Stimulated activated CD4-positive, alpha-beta T cell treated with anti-CD3 and anti-CD28 coated beads, Interleukin-4, amount 100 ng/mL, for 24 hours (primary cell): Measurements from ENCODE around the gene MAP9.
"Not testable (repeated sequence)": the region's sequence is repeated elsewhere in the genome, so short reads cannot be mapped to it uniquely, and the experiment has no call there.

Source experiments
- DNase-seq: peaks from one replicate; pipeline ENCODE4 v3.0.0-alpha.2; 2020

MAP9 gene

DNA sequence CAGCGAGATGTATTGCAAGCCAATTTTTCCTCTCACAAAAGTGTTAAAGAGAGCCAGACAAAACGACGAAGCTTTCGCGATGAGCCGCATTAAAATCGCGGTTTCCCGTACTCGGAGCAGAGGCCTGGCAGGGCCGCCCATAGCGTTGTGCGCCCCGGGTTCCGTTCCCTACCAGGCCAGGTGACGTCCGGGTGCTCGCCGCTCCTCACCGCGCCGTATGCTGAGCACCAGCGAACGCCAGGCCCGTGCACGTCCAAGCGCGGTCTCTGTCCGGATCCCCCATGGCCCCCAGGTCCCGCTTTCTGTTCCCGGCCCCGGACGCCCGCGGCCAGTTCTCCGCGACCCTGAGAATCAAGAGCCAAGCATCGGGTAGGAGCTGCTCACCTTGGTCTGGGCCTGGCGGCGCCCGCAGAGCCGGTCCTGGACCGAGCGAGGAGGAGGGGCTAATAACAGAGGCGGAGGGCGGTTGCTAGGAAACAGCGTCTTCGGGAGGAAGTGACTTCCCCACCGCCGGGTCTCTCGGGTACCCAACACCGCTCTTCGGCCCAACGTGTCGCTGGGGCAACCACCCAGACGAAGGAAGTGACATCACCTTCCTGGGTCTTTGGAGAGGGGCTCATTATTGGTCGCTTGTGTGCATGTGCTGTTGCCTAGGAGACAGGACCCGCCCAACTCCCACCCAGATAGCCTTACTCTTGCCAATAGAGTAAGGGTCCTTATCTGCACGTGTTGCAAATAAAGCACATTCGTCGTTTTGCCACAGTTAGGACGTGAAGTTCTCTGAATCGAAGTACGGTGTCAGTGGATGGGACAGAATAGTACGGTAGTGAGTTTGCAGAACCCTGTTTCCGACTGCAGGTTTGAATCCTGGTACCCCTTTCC, at the start of gene MAP9:
MAP9 (minus strand) TSS at position 579 of the 882 bp plus-strand sequence. CDS start 1,115 bp downstream, outside the sequence.
- DNase-seq, result peak; percentile 90

DNA sequence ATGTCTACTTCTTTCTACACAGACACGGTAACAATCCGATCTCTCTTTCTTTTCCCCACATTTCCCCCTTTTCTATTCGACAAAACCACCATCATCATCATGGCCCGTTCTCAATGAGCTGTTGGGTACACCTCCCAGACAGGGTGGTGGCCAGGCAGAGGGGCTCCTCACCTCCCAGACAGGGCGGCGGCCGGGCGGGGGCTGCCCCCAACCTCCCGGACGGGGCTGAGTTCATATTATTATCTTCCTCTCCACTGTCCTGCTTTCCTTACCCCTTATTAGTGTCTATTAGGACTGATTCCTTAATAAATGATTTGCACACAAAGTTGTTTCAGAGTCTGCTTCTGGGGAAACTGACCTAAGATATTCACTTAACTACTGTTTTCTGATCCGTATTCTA, 48.0 kb upstream of the MAP9 start:
- not testable (repeated sequence) for DNase-seq

DNA sequence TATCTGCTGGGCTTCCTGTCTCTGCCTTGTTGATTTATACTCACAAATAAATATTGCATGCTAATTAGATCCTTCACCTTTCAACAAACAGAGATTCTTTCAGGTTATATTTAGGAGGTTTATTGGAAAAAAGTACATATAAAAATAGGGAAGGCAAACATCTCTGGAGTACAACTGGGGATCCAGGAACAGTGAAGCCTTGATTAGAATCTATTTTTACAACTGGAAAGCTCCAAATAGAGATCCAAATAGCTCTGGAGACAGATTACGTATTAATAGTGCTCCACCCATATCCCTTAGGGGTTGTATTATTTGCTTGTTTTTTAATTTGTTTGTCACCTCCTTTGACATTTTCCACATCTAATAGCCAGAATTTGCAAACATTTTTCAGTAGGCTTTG, 46.9 kb upstream of the MAP9 start:
- no peak for DNase-seq

DNA sequence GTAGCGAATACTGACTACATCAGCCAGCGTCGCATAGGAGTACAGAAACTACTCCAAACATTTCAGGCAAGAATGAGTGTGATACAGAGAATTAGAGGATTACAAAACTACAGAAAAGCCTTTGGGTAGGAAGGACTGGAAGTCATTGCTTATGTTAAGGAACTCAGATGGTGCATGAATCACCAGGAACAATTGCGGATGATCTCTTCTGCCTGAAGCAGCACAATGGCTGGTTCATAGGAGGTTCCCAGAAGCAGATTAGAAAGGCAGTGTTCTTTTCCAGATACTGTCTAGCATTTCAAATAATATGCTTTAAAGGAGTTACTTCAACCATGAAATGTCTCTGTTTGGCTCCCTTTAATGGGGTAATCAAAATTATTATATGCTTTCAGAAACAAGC, 42.5 kb upstream of the MAP9 start:
- no peak for DNase-seq

DNA sequence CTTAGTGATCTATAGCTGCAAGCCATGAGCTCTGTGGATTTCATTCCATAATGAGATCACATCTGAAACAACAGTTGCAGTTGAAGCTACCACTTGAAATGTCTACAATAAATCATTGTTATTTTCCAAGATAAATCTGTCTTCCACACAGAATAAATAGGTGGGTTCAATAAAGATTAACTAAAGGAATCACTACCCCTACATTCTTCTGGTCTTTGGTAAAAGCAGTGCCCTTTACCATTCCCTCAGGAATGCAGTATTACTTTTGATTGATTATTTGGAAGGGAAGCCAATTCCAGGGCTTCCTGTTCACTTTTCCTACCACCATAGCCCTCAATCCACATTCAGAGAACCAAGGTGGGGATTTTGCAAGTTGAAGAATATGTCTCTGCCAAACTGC, 38.9 kb upstream of the MAP9 start:
- DNase-seq, result no peak

DNA sequence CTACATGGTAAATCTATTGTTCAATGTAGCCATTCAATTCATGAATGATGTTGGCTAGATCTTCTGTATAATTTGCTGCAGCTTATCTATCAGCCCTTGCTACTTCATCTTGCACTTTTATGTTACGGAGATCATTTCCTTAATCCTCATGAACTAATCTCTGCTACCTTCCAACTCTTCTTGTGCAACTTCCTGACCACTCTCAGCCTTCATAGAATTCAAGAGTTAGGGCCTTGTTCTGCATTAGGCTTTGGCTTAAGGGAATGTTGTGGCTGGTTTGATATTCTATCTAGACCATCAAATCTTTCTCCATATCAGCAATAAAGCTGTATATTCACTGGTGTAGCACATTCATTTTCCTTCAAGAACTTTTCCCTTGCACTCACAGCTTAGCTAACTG, 36.7 kb upstream of the MAP9 start:
- no peak for DNase-seq

DNA sequence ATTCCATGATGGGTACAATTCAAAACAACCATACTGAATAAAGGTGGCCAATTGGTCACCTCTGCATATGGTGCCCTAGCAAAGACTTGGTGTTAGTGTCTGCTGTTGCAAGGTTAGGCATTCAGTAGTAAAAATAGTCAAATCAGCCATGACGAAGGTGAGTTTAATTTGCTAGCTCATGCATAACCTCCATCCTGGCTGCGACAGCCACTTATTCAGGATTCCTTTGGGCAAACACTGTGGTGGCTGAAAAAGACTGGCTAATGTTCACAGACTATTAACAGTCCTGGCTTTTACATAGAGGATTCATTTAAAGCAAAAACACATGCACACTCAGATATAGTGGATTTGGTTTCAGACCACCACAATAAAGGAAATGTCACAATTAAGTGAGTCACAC, 34.8 kb upstream of the MAP9 start:
- DNase-seq, result no peak

DNA sequence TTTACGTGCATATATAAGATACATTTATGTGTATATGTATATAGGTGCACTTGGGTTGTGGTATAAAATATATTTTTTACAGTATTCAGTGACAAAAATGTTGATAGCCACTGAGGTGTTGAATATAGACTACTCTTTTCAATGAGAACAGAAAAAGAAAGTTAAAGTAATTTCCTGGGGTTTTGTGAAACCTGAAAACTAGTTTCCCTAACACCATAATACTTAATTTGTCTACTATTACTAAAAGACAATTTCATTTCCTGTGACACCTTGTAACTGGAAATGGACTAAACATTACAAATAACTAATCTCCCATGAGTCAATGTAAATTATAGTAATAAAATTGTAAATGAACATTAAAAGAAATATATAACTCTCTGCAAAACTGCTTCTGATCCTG, 32.0 kb upstream of the MAP9 start:
- no peak for DNase-seq

DNA sequence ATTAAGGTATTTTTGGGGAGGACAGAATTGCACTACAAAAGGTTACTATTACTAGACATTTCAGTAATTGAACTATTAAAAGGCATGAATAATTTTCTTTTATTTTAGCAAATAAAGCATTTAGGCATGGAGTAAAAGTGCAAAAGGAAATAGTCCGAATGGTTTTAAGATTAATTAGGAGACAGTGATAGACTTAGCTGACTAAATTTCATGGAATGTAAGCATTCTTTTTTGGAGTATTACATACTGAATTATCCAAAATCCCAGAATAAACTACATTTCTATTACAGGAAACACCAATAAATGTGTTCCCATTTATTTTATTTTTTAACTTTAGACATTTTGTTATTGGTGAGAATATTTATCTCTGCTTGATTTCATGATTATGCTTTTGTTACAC, 30.7 kb upstream of the MAP9 start:
- DNase-seq, result no peak

DNA sequence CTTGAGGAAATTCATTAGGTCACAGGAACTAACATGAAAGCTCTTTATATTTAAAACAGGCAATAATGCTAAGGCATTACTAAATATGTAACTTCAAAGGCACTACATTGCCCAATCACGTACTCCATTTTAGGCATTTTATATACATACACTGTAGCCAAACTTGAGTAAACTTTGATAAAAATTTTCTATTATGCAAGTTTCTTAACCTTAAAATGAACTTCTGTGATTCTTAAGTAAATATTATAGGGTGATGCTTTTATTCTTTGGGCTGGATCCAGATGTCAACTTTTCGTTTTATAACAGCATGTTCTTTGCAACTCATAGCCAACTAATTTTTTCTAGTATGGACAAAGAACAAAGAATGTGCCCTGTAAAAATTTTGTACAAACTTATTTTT, 28.3 kb upstream of the MAP9 start:
- no peak for DNase-seq

DNA sequence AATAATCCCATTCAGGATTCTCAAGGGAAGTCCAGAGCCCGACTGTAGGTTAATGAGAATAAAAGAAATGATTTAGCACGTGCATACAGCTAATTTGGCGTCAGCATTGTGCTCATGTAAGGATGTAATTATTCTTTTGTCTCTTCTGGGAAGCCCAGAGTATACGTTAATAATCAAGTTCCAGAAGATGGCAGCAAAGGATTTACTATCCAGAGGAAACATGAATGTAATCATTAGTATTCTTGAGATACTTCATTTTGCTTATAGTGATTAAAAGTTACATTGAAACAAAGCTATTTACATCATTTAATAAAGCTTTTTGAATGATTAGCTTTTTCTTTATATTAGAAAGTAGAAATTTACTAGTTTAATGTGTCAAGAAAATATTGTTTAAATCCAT, 27.1 kb upstream of the MAP9 start:
- DNase-seq, result no peak

DNA sequence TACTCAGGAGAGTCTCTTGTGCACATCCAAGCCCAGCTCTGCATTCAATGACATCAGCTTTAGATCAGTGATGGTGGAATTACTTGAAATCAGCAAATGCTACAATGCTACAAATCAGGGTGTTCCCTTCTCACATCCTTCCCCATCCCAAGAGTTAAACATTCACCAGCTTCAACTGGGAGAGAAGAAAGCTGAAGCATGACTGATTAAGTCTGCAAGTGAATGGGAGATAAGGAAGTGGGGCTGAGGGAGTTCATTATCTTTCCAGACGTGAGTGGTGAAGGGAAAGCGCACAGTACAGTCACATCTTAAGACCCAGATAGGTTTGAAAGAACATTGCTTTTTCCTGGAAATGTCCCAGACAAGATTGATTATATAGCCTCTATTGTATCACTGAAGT, 26.2 kb upstream of the MAP9 start:
- DNase-seq, result no peak

DNA sequence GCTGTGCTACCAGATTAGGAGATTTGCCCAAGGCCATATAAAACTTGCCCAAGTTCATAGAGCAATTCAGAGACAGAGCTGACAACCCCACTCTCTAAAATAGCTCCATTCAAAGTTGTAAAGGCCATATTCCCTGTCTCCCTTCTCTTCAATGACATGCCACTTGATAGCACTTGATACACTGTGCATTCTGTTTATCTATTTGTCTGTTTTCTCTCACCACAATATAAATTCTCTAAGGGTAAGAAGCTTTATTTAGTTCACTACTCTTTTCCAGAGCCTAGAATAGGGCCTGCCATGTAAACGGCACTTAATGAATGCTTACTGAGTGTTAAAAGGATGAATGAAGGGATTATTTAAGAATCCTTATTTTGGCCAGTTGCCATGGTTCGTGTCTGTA, 24.1 kb upstream of the MAP9 start:
- no peak for DNase-seq

DNA sequence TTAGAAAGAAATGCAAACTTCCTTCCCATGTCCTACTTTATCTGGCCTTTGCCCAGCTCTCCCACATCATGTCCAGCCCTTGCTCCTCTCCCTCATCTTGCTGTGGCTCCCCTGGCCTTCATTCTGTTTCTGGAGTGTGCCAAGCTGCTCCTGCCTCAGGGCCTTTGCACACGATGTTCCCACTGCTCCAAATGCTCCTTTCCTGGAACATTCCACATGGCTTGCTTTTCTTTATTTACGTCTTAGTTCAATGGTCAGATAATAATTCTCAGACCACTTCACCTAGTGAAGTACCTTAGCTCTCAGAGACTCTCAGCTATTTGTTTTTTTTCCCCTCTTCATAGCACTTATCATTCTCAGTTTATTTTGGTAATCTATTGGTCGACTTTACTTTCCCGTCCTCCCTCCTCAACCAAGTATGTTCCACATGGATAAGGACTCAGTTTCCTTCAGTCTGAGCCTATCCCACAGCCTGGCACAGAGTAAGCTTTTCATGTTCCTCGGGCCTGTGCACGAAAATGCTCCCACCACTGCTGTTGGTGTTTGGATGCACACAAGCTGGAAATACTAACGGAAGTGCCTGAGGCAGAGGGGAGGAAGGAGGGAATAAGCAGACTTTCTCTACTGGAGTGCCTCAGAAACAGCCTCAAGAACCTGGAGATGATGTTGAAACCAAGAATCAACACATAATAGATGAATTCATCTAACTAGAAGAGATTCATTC, 23.4 kb upstream of the MAP9 start:
- no peak for DNase-seq

DNA sequence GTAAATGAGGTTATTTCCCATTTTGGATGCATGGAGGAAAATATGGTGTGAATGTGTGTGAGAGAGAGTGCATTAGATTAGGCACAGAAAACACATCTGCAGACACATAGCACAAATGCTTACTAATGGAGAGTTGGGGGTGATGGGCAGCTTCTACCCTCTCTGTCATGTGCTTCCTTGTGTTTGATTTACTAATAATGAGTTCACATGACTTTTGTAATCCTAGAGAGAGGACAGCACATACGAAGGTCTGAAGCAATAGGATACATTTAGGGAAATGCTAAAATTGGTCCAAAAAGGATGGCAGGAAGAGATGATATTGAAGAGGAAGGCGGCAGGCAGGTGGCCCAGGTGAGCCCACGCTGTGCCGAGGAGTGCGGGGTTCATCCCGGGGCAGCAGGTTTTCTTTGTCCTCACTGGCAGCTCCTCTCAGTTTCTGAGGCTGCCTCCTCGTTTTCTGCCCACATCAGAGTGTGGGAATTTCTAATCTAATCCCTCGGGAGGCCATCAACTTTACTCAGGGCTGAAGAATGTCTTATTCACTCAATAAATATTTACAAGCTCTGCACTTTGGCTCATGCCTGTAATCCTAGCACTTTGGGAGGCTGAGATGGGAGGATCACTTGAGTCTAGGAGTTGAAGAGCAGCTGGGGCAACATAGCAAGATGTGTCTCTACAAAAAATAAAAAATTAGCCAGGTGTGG, 15.9 kb upstream of the MAP9 start:
- DNase-seq, result no peak

DNA sequence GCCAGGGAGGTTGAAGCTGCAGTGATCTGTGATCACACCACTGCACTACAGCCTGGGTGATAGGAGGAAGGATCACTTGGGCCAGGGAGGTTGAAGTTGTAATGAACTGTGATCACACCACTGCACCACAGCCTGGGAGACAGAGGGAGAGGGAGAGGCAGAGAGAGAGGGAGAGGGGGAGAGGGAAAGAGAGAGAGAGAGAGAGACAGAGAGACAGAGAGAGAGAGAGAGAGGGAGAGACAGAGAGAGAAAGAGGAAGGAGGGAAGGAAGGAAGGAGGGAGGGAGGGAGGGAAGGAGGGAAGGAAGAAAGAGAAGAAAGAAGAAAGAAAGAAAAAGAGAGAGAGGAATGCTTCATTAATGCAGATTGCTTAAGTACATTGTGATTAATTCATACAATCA, 15.2 kb upstream of the MAP9 start:
- no peak for DNase-seq

DNA sequence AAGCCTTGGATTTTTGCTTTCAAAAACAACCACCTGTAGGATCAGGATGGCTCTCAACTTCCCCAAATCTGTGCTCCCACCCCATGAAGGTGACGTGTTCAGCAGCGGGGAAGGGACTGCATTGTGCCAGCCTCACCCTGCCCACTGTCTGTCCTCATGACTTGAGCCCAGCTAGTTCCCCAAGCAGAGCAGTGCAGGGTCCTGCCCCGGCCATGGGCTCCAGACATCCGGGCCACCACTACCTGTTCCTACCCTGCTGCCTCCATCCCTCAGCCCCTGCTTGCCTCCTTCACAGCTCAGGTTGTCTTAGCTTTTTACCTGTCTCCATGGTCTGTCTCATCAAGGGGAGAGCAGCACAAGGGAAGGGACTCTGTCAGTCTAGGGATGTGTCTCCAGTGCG, 11.4 kb upstream of the MAP9 start:
- no peak for DNase-seq

DNA sequence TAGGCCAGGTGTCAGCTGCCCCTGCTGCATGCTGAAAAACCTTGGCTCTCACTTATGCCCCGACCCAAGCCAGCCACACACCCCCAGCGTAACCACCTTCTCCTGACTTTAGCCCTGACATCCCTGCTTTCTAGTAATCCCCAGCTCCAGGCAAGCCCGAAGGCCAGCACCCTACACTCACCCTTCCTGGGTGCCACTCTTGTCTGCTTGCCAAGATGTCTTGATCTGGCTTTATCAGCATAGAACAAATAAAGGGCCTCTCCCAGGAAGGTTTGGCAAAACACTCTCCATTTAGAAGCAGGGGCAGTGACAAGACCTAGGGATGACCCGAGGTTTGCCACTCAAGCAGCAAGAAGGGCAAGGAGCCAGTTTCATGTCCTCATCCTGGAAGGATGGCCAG, 6.8 kb upstream of the MAP9 start:
- DNase-seq, result no peak

DNA sequence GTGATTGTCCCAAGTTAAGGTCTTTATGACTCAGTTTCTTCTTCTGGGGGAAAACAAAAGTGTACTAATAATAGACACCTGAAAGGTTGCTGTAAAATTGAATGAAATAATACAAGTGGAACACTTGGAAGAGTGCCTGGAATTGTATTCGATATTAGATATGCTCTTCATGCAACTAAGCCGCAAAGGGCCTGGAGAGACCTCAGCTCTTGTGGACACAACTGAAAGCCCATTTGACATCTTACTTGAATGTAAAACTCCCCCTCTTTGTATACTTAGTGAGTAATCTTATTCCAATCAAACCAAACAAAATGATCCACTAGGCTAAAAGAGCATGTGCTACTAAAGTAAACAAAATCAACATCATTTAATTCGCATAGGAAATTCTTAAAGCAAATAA, 511 bp upstream of the MAP9 start:
- no peak for DNase-seq

DNA sequence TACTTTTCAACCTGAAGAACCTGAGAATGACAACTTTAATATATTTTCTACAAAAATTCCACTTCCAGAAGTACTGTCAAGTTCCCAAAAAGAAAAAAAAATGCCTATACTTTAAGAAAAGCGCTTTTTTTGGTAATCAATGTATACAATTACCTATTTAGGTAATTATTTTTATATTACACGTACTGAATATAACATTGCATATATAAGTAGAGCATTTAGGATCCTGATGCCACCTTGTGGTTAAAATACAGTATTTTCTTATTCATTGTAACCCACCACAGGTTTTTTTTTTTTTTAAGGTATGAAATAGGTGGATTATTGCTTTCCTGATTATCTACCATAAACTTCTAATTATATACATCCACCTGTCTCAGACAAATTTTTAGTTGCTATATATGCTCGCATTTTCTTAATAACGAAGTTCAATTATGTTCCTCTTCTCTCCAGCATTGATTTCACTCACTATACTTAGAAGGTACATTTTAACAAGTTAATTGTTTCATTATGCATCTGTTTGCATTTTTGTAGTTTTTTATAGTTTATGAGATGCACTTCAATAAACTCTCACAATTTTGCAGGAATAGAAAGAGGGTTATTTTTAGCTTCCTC, 5.2 kb downstream of the MAP9 start:
- no peak for DNase-seq

DNA sequence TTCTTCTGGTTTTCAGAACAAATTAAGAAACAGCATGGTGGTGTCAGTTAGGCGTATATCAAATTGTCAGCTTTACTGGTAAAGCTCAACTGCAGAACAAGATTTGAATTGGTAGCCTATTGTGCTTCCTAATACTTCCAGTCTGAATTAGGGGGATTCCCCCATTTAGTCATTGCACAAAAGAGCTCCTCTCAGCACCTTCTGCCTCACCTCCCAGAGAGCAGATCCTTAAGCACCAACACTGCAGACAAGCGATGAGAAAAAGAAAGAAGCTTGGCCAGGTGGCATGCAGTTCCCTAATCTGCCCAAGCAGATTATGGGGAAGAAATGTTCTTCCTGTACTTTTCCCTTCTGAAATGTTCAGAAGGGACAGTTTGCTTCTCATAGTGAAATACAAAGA, 9.2 kb downstream of the MAP9 start:
- no peak for DNase-seq

DNA sequence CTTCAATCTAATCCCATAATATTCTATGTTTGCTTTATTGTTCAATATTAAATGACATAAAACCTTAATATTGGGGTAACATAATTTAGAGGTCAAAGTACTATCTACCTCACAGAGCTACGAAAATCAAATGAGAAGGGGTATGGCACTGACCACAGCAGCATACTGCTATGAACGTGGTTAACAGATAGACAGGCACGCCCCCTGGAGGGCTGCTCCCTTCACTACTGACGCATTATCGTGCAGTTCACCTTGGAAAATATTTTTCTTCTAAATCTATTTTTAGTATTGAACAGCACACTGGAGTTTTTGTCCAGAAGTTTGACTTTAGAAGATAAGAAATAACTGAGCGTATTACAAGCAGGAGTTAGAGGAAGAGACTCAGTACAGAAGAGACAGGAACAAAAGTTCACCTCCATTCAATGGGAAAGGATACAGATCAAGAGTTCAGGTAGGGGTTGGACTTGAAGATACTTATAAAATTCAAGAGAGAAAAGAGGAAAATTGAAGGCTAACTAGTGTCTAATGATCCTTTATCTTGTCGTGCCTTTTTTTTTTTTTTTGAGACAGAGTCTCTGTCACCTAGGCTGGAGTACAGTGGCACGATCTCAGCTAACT, 22.7 kb downstream of the MAP9 start:
- peak; percentile 14 for DNase-seq

DNA sequence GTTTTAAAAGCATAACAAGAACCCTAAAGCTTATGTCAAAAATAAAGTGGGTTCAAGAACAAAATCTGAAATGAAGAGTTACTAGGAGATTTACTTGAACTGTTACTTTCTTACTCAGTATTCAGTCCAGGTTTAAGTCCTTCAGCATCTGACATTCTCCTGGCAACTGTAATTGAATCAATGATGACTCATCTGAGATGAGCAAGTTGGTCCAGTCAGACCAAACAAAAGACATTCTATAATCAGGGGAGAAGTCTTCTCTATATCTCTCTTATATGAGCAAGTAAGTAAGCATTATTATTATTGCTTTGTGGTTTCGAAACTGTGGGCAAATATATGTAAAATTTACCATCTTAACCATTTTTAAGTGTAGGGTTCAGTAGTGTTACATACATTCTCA, 34.6 kb downstream of the MAP9 start:
- no peak for DNase-seq
